IMR-90 (cell line): ENCODE measurements around the gene ASH1L.
"Not testable (repeated sequence)": the region's sequence is repeated elsewhere in the genome, so short reads cannot be mapped to it uniquely, and the experiment has no call there.

ENCODE experiments used
- MAFK ChIP-seq: IDR thresholded peaks from 2 replicates; pipeline ENCODE4 v1.6.1; 2012; ENCODE audit warnings: low read depth, low read length, improper control_type of control experiment
- RAD21 ChIP-seq: IDR thresholded peaks from 2 replicates; pipeline ENCODE4 v1.6.1; 2012; ENCODE audit warnings: low read length, improper control_type of control experiment
- SMC3 ChIP-seq: fragments of 150-350 bp; IDR thresholded peaks from 2 replicates; pipeline ENCODE4 v1.6.1; 2016; ENCODE audit warnings: low read depth, mild to moderate bottlenecking, antibody characterized with exemption, low read length, moderate library complexity
- TF ChIP-seq, protein P1 (sequence below): conservative IDR thresholded peaks from 2 replicates; pipeline ENCODE4 v1.5.1; 2012; ENCODE audit warnings: mild to moderate bottlenecking, low read depth, low read length, improper control_type of control experiment

DNA sequence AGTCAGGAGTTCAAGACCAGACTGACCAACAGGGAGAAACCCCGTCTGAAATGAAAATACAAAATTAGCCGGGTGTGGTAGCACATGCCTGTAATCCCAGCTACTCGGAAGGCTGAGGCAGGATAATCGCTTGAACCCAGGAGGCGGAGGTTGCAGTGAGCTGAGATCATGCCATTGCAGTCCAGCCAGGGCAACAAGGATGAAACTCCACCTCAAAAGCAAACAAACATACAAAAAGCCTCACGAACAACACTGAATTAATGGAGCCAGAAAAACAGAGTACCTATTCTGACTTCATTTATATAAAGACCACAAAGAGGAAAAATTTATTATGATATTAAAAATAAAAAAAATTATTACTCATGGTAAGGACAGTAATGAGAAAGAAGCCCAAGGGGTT lies 75.7 kb downstream of the ASH1L start:
- TF ChIP-seq, protein P1, sequence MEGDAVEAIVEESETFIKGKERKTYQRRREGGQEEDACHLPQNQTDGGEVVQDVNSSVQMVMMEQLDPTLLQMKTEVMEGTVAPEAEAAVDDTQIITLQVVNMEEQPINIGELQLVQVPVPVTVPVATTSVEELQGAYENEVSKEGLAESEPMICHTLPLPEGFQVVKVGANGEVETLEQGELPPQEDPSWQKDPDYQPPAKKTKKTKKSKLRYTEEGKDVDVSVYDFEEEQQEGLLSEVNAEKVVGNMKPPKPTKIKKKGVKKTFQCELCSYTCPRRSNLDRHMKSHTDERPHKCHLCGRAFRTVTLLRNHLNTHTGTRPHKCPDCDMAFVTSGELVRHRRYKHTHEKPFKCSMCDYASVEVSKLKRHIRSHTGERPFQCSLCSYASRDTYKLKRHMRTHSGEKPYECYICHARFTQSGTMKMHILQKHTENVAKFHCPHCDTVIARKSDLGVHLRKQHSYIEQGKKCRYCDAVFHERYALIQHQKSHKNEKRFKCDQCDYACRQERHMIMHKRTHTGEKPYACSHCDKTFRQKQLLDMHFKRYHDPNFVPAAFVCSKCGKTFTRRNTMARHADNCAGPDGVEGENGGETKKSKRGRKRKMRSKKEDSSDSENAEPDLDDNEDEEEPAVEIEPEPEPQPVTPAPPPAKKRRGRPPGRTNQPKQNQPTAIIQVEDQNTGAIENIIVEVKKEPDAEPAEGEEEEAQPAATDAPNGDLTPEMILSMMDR = not testable (repeated sequence)
- not testable (repeated sequence) for TF ChIP-seq RAD21, MAFK, SMC3
